SK-N-SH treated with all-trans-retinoic acid at 6 μM for 48 hours (cell line): ENCODE data around the gene FAM184B.

ENCODE experiments used
- PATZ1 ChIP-seq: fragments of 250-450 bp; sonication (Bioruptor Pico); IDR thresholded peaks from 2 replicates; pipeline ENCODE4 v1.8.0; 2020; ENCODE audit warnings: mild to moderate bottlenecking, moderate library complexity, borderline replicate concordance
- TOX ChIP-seq: fragments of 250-450 bp; sonication (Bioruptor Pico); IDR thresholded peaks from 2 replicates; pipeline ENCODE4 v1.8.0; 2021; ENCODE audit warnings: mild to moderate bottlenecking, moderate library complexity, borderline replicate concordance

GRCh38 chr4:17682222-17682566 is 99.2 kb downstream of the FAM184B start:
- no peak for TF ChIP-seq TOX
- TF ChIP-seq PATZ1: no peak
